ENCODE results near the gene AP1S1.

AP1S1 gene

DNA sequence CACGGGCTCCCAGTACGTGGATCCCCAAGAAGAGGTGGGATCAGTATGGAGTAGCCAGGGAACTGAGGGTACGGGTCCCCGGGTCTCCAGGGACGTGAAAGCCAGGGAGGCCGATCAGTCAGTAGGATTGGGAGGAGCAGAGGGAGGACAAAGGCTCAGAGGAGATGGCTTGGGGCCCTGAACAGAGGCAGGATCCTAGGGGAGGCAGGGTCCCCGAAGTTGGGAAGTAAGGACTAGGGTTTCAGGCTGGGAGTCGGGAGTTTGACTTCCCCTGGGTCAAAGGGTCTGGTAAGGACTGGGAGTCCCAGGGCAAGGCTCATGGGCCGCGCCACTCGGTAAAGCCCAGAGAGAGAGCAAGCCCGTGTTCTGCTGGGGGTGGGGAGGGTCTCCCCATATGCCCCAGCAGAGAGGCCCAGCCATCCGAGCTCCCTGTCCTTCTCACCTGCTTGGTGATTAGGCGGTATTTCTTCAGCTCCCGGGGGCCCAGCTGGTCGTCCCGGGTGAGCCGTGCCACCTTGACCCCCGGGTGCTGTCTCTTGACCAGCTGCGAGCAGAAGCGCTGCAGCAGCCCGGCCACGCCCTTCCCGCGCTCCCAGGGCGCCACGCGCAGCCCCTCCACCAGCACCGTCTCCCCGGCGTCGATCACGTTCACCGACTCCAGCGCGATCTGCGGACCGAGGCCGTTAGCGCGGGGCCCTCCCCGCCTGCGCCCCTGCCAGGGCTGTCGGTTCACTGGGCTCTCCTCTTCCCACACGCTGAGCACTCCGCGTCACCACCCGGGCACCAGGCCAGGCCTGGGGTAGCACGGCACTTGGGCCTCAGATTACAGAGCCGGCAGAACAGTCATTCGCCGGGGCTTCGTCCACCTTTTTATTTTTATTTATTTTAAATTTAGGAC lies 18.8 kb downstream of the AP1S1 start:
- Histone ChIP-seq H2AFZ (ENCODE audit: low read depth) (no peak overlapping the region), H3K9ac (no peak overlapping the region), H4K20me1 (ENCODE audit: insufficient read depth) (no peaks in the 10 kb centered on the region), H3K36me3 (ENCODE audit: insufficient read depth) (no peaks in the 10 kb centered on the region), H3K79me2 (ENCODE audit: insufficient read depth, low read depth) (no peaks in the 10 kb centered on the region), H3K27ac (no peak overlapping the region), H3K27me3 (ENCODE audit: insufficient read depth, low read depth) (peaks cover 99% of the 10 kb centered on the region), H3K4me1 (ENCODE audit: low read depth, poor library complexity, severe bottlenecking) (peaks cover 7% of the 10 kb centered on the region), H3K4me2 (no peak overlapping the region), H3K4me3 (IDR thresholded peaks at IDR 0.05; ENCODE audit: insufficient read depth, low read depth, low read length) (no peak overlapping the region)
- TF ChIP-seq, protein P1, sequence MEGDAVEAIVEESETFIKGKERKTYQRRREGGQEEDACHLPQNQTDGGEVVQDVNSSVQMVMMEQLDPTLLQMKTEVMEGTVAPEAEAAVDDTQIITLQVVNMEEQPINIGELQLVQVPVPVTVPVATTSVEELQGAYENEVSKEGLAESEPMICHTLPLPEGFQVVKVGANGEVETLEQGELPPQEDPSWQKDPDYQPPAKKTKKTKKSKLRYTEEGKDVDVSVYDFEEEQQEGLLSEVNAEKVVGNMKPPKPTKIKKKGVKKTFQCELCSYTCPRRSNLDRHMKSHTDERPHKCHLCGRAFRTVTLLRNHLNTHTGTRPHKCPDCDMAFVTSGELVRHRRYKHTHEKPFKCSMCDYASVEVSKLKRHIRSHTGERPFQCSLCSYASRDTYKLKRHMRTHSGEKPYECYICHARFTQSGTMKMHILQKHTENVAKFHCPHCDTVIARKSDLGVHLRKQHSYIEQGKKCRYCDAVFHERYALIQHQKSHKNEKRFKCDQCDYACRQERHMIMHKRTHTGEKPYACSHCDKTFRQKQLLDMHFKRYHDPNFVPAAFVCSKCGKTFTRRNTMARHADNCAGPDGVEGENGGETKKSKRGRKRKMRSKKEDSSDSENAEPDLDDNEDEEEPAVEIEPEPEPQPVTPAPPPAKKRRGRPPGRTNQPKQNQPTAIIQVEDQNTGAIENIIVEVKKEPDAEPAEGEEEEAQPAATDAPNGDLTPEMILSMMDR (conservative IDR thresholded peaks at IDR 0.05; ENCODE audit: low read depth, low read length) = no peak

DNA sequence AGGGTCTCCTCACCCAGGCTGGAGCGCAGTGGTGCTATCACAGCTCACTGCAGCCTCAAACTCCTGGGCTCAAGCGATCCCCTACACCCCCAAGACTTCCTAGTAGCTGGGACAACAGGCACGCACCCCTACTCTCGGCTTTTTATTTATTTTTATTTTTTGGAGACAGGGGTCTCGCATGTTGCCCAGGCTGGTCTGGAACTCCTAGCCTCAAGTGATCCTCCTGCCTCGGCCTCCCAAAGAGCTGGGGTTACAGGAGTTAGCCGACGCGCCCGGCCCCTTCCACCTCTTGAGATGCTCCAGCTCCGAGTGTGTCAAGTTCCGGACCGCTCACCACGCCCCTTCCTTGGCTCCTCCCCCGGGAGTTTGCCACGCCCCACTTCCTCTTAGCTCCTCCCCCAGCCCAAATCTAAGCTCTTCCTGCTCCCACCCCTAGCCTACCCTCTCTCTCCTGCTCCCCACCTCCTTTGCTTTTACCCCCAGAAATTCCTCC lies 19.5 kb downstream of the AP1S1 start:
- TF ChIP-seq, protein P1 (conservative IDR thresholded peaks at IDR 0.05; ENCODE audit: low read depth, low read length) = no peak
- H3K36me3 ChIP-seq (ENCODE audit: insufficient read depth) = no peaks in the 10 kb centered on the region
- H3K27ac ChIP-seq = no peak overlapping the region
- H3K27me3 ChIP-seq (ENCODE audit: insufficient read depth, low read depth) = peaks cover 98% of the 10 kb centered on the region
- no peaks in the 10 kb centered on the region for H3K79me2 ChIP-seq (ENCODE audit: insufficient read depth, low read depth)
- no peak overlapping the region for H3K4me2 ChIP-seq
- no peak overlapping the region for H3K9ac ChIP-seq
- H4K20me1 ChIP-seq (ENCODE audit: insufficient read depth) = no peaks in the 10 kb centered on the region
- H2AFZ ChIP-seq (ENCODE audit: low read depth) = no peak overlapping the region
- H3K4me3 ChIP-seq (IDR thresholded peaks at IDR 0.05; ENCODE audit: insufficient read depth, low read depth, low read length) = no peak overlapping the region
- H3K4me1 ChIP-seq (ENCODE audit: low read depth, poor library complexity, severe bottlenecking) = peaks cover 7% of the 10 kb centered on the region

DNA sequence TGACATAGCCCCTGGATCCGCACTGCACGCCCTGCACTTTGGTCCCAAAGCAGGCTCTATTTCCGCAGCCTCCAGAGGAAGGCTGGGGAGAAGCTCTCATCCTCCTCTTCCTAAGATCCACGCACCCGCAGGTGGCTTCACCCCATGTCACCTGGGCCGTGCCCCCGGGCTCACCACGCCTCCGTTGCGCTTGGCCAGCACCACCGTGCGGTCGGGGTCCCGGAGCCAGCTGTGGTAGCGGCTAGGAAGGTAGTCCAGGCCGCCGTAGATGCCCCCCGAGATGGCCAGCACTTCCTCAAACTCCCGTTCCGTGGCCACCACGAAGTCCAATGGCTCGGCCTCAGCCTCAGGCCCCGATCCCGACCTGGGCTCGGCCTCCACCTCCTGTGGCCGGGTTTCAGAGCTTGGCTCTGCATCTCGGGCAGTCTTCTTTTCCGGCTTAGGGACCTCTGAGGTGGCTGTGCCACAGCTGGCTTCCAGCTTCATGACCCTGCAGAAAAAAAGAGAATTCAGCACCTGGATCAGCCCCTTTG lies 20.1 kb downstream of the AP1S1 start:
- Histone ChIP-seq H3K27me3 (ENCODE audit: insufficient read depth, low read depth) (peaks cover 97% of the 10 kb centered on the region), H3K9ac (no peak overlapping the region), H3K36me3 (ENCODE audit: insufficient read depth) (no peaks in the 10 kb centered on the region), H2AFZ (ENCODE audit: low read depth) (no peak overlapping the region), H3K4me1 (ENCODE audit: low read depth, poor library complexity, severe bottlenecking) (peaks cover 7% of the 10 kb centered on the region), H3K79me2 (ENCODE audit: insufficient read depth, low read depth) (no peaks in the 10 kb centered on the region), H3K27ac (no peak overlapping the region), H4K20me1 (ENCODE audit: insufficient read depth) (no peaks in the 10 kb centered on the region), H3K4me2 (no peak overlapping the region), H3K4me3 (IDR thresholded peaks at IDR 0.05; ENCODE audit: insufficient read depth, low read depth, low read length) (no peak overlapping the region)
- TF ChIP-seq, protein P1 (conservative IDR thresholded peaks at IDR 0.05; ENCODE audit: low read depth, low read length) = no peak

DNA sequence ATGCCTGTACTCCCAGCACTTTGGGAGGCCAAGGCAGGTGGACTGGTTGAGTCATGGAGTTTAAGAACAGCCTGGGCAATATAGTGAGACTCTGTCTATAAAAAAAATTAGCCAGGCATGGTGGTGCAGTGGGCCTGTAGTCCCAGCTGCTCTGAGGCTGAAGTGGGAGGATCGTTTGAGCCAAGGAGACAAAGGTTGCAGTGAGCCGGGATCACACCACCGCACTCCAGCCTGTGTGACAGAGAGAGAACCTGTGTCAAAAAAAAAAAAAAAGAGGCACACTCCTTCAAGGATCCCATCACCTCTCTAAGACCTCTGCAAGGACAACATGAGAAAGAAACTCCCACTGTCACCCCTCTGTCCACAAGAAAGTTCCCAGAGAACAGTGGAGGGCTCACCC lies 21.4 kb downstream of the AP1S1 start:
- H2AFZ ChIP-seq (ENCODE audit: low read depth) = no peak overlapping the region
- H3K4me2 ChIP-seq = no peak overlapping the region
- no peaks in the 10 kb centered on the region for H4K20me1 ChIP-seq (ENCODE audit: insufficient read depth)
- no peak overlapping the region for H3K4me3 ChIP-seq (IDR thresholded peaks at IDR 0.05; ENCODE audit: insufficient read depth, low read depth, low read length)
- peaks cover 95% of the 10 kb centered on the region for H3K27me3 ChIP-seq (ENCODE audit: insufficient read depth, low read depth)
- H3K79me2 ChIP-seq (ENCODE audit: insufficient read depth, low read depth) = no peaks in the 10 kb centered on the region
- H3K4me1 ChIP-seq (ENCODE audit: low read depth, poor library complexity, severe bottlenecking) = no peaks in the 10 kb centered on the region
- H3K9ac ChIP-seq = no peak overlapping the region
- TF ChIP-seq, protein P1 (conservative IDR thresholded peaks at IDR 0.05; ENCODE audit: low read depth, low read length) = no peak
- no peak overlapping the region for H3K27ac ChIP-seq
- H3K36me3 ChIP-seq (ENCODE audit: insufficient read depth) = no peaks in the 10 kb centered on the region

All from KMS-11 (cell line).